ENCODE data around the gene SHISA5. TPM values are rescaled to one million over a fixed set of nuclear protein-coding genes. Genes with fewer than 3 reads are reported as not detected.

The SHISA5 gene
- polyA plus RNA-seq, 1 donor, result 200 TPM

DNA sequence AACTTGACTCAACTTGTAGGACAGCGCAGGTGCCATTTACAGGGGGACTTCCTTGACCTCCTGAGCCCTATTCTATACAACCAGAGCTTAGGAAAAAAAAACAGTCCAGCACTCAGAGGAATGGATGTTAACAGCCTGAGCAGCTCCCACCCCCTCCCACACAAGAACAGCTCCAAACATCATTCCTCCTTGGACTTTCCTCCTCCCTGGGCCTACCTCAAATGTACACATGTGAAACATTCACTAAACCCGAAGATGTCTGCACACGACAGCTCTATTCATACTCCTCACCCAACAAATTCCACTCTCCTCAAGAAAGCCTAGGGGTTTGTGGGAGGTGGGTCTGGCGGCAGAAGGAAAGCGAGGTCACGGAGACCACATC, 57.9 kb downstream of the SHISA5 start:
- Histone ChIP-seq H3K4me1 (ENCODE audit: control insufficient read depth, insufficient read depth, low read length) (peaks cover 21% of the 10 kb centered on the region), H3K4me3 (ENCODE audit: low read length) (peak overlapping the region; percentile 98), H3K27ac (ENCODE audit: low read length) (peak overlapping the region; percentile 91), H3K9me3 (ENCODE audit: control insufficient read depth, low read depth, low read length) (no peaks in the 10 kb centered on the region), H3K27me3 (ENCODE audit: control insufficient read depth, insufficient read depth, low read length) (no peaks in the 10 kb centered on the region), H3K36me3 (ENCODE audit: control insufficient read depth, insufficient read depth, low read length) (peaks cover 24% of the 10 kb centered on the region)
- no peak for DNase-seq
- WGBS (ENCODE audit: insufficient coverage, low lambda C conversion rate), result no CpG with 5 or more reads among the region's 6 CpGs

DNA sequence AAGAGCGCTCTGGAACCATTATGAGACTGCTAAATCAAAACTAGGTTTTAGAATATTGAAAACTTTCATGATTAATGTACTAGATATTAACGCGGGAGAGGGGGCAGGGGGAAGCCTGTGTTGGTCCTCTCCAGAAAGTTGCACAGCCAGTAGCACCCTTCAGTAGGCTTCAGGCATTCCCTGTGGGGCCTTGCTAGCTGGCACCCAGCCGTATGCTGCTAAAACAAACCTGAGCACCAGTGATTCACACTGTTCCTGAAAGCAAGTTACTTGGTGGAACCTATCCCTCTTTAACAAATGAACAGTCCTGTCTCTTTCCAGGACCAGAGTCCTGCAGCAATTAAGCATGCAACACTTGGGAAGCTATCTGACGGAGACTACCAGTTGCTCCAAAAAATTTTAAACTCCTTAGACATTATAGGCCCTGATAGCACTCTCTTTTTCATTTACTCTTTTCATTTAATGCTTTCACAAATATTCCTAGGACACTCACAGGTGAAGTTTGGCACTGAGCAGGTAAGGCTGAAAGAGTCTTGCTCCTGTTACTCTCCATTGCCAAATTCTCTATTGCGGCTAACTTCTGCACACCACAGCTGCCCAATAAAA, 58.6 kb downstream of the SHISA5 start:
- WGBS (ENCODE audit: insufficient coverage, low lambda C conversion rate), result no CpG with 5 or more reads among the region's 6 CpGs
- peaks cover 21% of the 10 kb centered on the region for H3K4me1 ChIP-seq (ENCODE audit: control insufficient read depth, insufficient read depth, low read length)
- peaks cover 23% of the 10 kb centered on the region for H3K36me3 ChIP-seq (ENCODE audit: control insufficient read depth, insufficient read depth, low read length)
- H3K27ac ChIP-seq (ENCODE audit: low read length), result no peak overlapping the region
- H3K4me3 ChIP-seq (ENCODE audit: low read length), result no peak overlapping the region
- no peaks in the 10 kb centered on the region for H3K27me3 ChIP-seq (ENCODE audit: control insufficient read depth, insufficient read depth, low read length)
- DNase-seq, result no peak
- H3K9me3 ChIP-seq (ENCODE audit: control insufficient read depth, low read depth, low read length), result no peaks in the 10 kb centered on the region

DNA sequence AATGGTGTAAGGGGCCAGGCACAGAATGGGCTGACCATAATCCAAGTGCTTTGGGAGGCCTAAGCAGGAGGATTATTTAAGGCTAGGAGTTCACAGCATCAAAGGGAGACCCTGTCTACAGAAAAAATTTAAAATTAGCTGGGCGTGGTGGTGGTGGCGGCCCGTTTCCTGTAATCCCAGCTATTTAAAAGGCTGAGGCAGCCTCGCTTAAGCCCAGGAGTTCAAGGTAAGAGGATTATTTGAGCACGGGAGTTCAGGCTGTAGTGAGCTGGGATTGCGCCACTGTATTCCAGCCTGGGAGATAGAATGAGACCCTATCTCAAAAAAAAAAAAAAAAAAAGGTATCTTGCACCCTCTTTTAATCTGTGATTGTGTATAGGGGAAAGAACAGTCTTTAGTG, 62.0 kb downstream of the SHISA5 start:
- DNase-seq, result no peak
- Histone ChIP-seq H3K36me3 (ENCODE audit: control insufficient read depth, insufficient read depth, low read length) (peaks cover 23% of the 10 kb centered on the region), H3K27me3 (ENCODE audit: control insufficient read depth, insufficient read depth, low read length) (no peaks in the 10 kb centered on the region), H3K9me3 (ENCODE audit: control insufficient read depth, low read depth, low read length) (no peaks in the 10 kb centered on the region), H3K4me3 (ENCODE audit: low read length) (no peak overlapping the region), H3K4me1 (ENCODE audit: control insufficient read depth, insufficient read depth, low read length) (peaks cover 19% of the 10 kb centered on the region), H3K27ac (ENCODE audit: low read length) (no peak overlapping the region)
- 70% methylated on average over 2 of the region's 6 CpGs for WGBS (ENCODE audit: insufficient coverage, low lambda C conversion rate)

DNA sequence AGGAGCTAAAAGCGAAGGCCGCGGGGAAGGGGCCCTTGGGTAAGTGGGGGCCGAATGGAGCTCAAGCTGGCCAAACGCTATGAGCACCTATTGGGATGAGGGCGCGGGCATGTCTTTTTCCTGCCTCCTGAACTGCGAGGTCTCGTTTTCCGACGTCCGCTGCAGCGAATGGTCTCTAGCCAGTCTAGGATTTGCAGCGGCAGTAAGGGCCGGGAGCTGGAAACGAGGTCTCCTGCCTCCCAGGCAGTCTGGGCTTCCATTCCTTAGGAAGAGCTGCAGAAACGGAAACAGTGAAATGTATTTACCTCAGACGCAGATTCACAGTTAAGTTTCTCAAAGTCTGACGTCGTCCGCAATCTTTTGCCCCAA, 63.4 kb downstream of the SHISA5 start:
- H3K4me1 ChIP-seq (ENCODE audit: control insufficient read depth, insufficient read depth, low read length), result peaks cover 18% of the 10 kb centered on the region
- peaks cover 23% of the 10 kb centered on the region for H3K36me3 ChIP-seq (ENCODE audit: control insufficient read depth, insufficient read depth, low read length)
- H3K27me3 ChIP-seq (ENCODE audit: control insufficient read depth, insufficient read depth, low read length), result no peaks in the 10 kb centered on the region
- WGBS (ENCODE audit: insufficient coverage, low lambda C conversion rate), result 0% methylated on average over 4 of the region's 21 CpGs
- no peak for DNase-seq
- peak overlapping the region; percentile 89 for H3K27ac ChIP-seq (ENCODE audit: low read length)
- H3K4me3 ChIP-seq (ENCODE audit: low read length), result peak overlapping the region; percentile 90
- no peaks in the 10 kb centered on the region for H3K9me3 ChIP-seq (ENCODE audit: control insufficient read depth, low read depth, low read length)

DNA sequence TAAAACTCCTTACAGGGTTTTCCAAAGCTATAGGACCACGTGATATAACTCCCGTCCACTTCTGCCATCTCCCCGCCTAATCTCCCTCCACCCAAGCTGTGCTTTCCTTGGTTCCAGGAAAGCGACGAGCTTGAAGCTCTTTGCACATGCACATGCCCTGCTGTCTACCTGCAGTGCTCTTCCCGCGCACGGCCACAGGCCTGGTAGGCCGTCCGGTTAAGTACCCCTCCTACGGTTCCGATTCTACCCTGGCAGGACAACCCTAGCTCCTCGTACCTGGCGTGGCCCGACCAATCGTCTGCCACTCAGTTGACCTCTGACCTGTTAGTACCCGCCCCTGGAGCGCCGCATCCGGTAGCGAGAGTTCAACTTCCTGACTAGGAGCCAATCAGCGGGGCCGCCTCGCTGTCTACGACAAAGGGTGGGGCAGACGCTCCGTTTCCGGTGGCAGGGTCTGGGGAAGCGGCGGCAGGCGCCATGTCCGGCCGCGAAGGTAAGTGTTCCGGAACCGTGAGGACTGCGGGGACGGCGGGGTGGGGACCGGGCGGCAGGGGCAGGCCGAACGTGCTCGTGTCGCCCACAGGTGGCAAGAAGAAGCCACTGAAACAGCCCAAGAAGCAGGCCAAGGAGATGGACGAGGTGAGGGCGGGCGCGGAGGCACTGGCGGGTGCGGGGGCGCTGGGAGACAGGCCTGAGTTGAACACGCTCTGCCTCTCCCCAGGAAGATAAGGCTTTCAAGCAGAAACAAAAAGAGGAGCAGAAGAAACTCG, 64.0 kb downstream of the SHISA5 start, which contains the start of the genes CCDC51 and TMA7:
CCDC51 (minus strand) TSS at position 300 of the 770 bp plus-strand sequence. CDS start 4,991 bp downstream, outside the sequence.
TMA7 (plus strand) TSS at position 438 of the 770 bp plus-strand sequence; CDS start at position 478, 40 bp downstream.
- peaks cover 23% of the 10 kb centered on the region for H3K36me3 ChIP-seq (ENCODE audit: control insufficient read depth, insufficient read depth, low read length)
- peaks cover 24% of the 10 kb centered on the region for H3K4me1 ChIP-seq (ENCODE audit: control insufficient read depth, insufficient read depth, low read length)
- H3K27ac ChIP-seq (ENCODE audit: low read length), result peak within 1 kb of the TSS; percentile 89
- no peaks in the 10 kb centered on the region for H3K9me3 ChIP-seq (ENCODE audit: control insufficient read depth, low read depth, low read length)
- no peaks in the 10 kb centered on the region for H3K27me3 ChIP-seq (ENCODE audit: control insufficient read depth, insufficient read depth, low read length)
- H3K4me3 ChIP-seq (ENCODE audit: low read length), result peak within 1 kb of the TSS; percentile 90
- DNase-seq, result peak; percentile 97 to 98
- WGBS (ENCODE audit: insufficient coverage, low lambda C conversion rate), result 0% methylated on average over 1 of the region's 54 CpGs

DNA sequence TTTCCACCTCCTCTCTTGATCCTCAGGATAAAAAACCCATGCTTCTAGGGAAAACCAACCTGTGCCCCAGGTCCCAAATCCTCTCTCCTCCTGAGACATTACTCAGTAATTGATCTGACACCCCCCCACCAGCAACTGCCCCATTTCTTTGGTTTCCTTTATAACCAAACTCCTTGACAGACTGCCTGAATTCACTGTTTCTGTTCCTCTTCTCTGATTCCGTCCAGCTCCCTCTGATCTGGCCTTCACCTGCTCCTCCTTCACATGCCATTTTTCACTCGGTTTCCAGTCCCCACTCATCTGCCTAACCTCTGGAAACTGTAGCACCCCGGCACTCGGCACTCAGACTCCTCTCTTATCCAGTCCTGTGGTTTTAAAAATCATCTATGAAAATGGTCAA, 66.2 kb downstream of the SHISA5 start:
- H3K27ac ChIP-seq (ENCODE audit: low read length), result no peak overlapping the region
- no peak overlapping the region for H3K4me3 ChIP-seq (ENCODE audit: low read length)
- no peaks in the 10 kb centered on the region for H3K9me3 ChIP-seq (ENCODE audit: control insufficient read depth, low read depth, low read length)
- peaks cover 16% of the 10 kb centered on the region for H3K36me3 ChIP-seq (ENCODE audit: control insufficient read depth, insufficient read depth, low read length)
- H3K4me1 ChIP-seq (ENCODE audit: control insufficient read depth, insufficient read depth, low read length), result peaks cover 44% of the 10 kb centered on the region
- DNase-seq, result no peak
- no peaks in the 10 kb centered on the region for H3K27me3 ChIP-seq (ENCODE audit: control insufficient read depth, insufficient read depth, low read length)
- WGBS (ENCODE audit: insufficient coverage, low lambda C conversion rate), result 93% methylated on average over 3 of the region's 4 CpGs

DNA sequence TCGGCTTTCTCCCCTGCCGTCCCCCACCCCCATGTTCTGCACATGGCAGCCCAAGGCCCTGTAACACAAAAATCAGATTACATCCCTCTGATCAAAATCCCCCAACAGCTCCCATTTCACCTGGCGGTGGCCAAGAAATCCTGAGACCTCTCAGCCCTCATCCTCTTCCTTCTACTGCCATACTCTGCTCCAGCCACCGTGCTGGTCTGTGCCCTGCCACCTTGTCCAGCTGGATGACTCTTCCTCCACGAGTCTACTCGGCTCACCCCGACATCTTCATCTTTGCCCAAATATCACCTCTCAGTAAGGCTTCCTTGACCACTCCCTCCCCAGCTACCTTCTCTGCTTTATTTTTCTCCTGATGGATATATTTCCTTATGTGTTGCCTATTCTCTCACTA, 67.1 kb downstream of the SHISA5 start:
- peaks cover 19% of the 10 kb centered on the region for H3K36me3 ChIP-seq (ENCODE audit: control insufficient read depth, insufficient read depth, low read length)
- peaks cover 51% of the 10 kb centered on the region for H3K4me1 ChIP-seq (ENCODE audit: control insufficient read depth, insufficient read depth, low read length)
- H3K9me3 ChIP-seq (ENCODE audit: control insufficient read depth, low read depth, low read length), result no peaks in the 10 kb centered on the region
- H3K27me3 ChIP-seq (ENCODE audit: control insufficient read depth, insufficient read depth, low read length), result no peaks in the 10 kb centered on the region
- no peak overlapping the region for H3K27ac ChIP-seq (ENCODE audit: low read length)
- no peak for DNase-seq
- no peak overlapping the region for H3K4me3 ChIP-seq (ENCODE audit: low read length)
- 94% methylated on average over 3 of the region's 7 CpGs for WGBS (ENCODE audit: insufficient coverage, low lambda C conversion rate)

DNA sequence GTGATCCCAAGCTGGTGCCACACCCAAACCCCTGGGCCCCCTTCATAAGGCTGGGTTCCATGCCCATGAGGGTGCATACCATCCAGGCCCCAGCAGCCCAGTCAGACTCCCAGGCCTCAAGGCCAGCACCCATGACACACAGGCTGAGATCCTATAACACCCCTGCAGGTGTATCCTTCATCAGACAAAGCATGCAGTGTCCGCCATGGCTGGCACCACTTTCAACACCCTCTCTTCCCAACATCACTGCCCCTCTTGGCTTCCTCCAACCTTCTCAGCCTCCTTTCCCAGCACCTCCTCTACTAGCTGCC, 67.5 kb downstream of the SHISA5 start:
- Histone ChIP-seq H3K27me3 (ENCODE audit: control insufficient read depth, insufficient read depth, low read length) (no peaks in the 10 kb centered on the region), H3K27ac (ENCODE audit: low read length) (no peak overlapping the region), H3K4me3 (ENCODE audit: low read length) (no peak overlapping the region), H3K36me3 (ENCODE audit: control insufficient read depth, insufficient read depth, low read length) (peaks cover 15% of the 10 kb centered on the region), H3K9me3 (ENCODE audit: control insufficient read depth, low read depth, low read length) (no peaks in the 10 kb centered on the region), H3K4me1 (ENCODE audit: control insufficient read depth, insufficient read depth, low read length) (peaks cover 51% of the 10 kb centered on the region)
- WGBS (ENCODE audit: insufficient coverage, low lambda C conversion rate), result no CpG with 5 or more reads among the region's 1 CpG
- DNase-seq, result no peak

DNA sequence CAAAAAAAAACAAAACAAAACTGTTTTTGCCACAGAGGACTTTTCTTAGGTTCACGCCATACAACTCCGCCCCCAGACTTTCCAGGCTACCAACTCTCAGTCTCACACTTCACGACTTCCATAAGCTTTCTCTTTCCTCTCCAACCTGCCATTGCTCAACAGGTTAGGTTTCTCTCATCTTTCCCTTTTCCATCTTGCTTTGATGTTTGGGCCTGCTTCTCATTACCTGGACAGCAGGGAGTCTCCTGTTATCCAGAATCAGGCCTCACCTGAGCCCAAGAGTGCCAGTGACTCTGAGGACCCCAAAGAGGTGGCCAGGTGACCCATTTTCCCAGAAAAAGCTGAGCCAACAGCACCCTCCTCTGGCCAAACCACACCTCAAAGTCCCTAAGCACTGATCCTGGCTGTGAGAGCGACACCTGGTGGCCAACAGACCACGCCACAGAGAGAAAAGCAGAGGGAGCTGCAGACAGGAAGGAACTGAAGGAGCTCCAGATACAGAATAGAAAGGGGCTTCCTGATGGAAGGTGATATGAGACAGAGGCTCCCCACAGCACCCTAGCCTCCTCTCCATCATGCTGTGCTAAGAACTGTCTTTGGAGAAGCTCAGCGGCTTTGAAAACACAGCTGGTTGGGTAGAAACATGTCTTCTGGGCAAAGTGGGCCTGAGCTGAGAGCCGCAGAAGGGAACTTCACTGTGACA, 68.0 kb downstream of the SHISA5 start:
- Histone ChIP-seq H3K4me3 (ENCODE audit: low read length) (no peak overlapping the region), H3K4me1 (ENCODE audit: control insufficient read depth, insufficient read depth, low read length) (peaks cover 53% of the 10 kb centered on the region), H3K36me3 (ENCODE audit: control insufficient read depth, insufficient read depth, low read length) (peaks cover 15% of the 10 kb centered on the region), H3K27ac (ENCODE audit: low read length) (peak overlapping the region; percentile 94), H3K27me3 (ENCODE audit: control insufficient read depth, insufficient read depth, low read length) (no peaks in the 10 kb centered on the region), H3K9me3 (ENCODE audit: control insufficient read depth, low read depth, low read length) (no peaks in the 10 kb centered on the region)
- WGBS (ENCODE audit: insufficient coverage, low lambda C conversion rate), result 80% methylated on average over 1 of the region's 7 CpGs
- DNase-seq, result peak; percentile 80 to 81

DNA sequence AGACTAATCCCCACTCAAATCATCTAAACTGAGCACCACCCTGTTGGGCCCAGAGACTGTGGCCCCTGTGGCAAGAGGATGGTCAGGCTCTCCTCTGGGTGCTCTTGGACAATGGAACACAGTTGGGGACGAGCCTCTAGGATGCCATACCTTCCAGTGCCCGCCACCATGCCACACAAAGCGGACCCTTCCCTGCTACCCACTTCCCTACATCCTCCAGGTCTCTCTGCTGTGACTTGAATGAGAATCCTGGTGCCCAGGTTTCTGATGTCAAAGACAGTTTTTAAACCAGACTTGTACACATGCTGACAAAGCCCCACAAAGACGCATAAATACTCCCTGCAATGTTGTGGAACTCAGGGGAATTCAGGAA, 68.8 kb downstream of the SHISA5 start:
- DNase-seq, result no peak
- Histone ChIP-seq H3K4me3 (ENCODE audit: low read length) (no peak overlapping the region), H3K27ac (ENCODE audit: low read length) (peak overlapping the region; percentile 94)

More for the DNA sequence above, 68.8 kb downstream of the SHISA5 start:
- WGBS (ENCODE audit: insufficient coverage, low lambda C conversion rate), result no CpG with 5 or more reads among the region's 4 CpGs
- Histone ChIP-seq H3K27me3 (ENCODE audit: control insufficient read depth, insufficient read depth, low read length) (no peaks in the 10 kb centered on the region), H3K9me3 (ENCODE audit: control insufficient read depth, low read depth, low read length) (no peaks in the 10 kb centered on the region), H3K36me3 (ENCODE audit: control insufficient read depth, insufficient read depth, low read length) (peaks cover 15% of the 10 kb centered on the region), H3K4me1 (ENCODE audit: control insufficient read depth, insufficient read depth, low read length) (peaks cover 60% of the 10 kb centered on the region)
